MG63 (cell line): Measurements from ENCODE around the gene MYO10. TPM values are rescaled to one million over a fixed set of nuclear protein-coding genes. Genes with fewer than 3 reads are reported as not detected.

Experiments used
- DNase-seq: peaks from one replicate; pipeline ENCODE4 v3.0.0-alpha.2; 2020
- H3K27me3 ChIP-seq: fragments of 250-450 bp; sonication (Bioruptor Pico); 2 replicates; pipeline ENCODE4 v1.5.1; 2020; ENCODE audit warnings: mild to moderate bottlenecking, moderate library complexity
- H3K36me3 ChIP-seq: fragments of 250-450 bp; sonication (Bioruptor Pico); 2 replicates; pipeline ENCODE4 v1.5.1; 2020; ENCODE audit warnings: mild to moderate bottlenecking, moderate library complexity
- H3K4me3 ChIP-seq: fragments of 250-450 bp; sonication (Bioruptor Pico); 2 replicates; pipeline ENCODE4 v1.5.1; 2020; ENCODE audit warnings: mild to moderate bottlenecking, moderate library complexity
- H3K9me3 ChIP-seq: fragments of 250-450 bp; sonication (Bioruptor Pico); 2 replicates; pipeline ENCODE4 v1.5.1; 2020; ENCODE audit warnings: mild to moderate bottlenecking, moderate library complexity
- total RNA-seq: library from RNA; depleted of rRNA; stranded (reverse); fragments of >200 nt; shearing (Covaris generic); gene quantifications from 2 replicates; pipeline ENCODE4 v1.2.3, GENCODE V29; 2014; ENCODE audit warnings: low replicate concordance

The MYO10 gene
- total RNA-seq, 1 experiment from 2014 or later: 55.0 TPM

DNA sequence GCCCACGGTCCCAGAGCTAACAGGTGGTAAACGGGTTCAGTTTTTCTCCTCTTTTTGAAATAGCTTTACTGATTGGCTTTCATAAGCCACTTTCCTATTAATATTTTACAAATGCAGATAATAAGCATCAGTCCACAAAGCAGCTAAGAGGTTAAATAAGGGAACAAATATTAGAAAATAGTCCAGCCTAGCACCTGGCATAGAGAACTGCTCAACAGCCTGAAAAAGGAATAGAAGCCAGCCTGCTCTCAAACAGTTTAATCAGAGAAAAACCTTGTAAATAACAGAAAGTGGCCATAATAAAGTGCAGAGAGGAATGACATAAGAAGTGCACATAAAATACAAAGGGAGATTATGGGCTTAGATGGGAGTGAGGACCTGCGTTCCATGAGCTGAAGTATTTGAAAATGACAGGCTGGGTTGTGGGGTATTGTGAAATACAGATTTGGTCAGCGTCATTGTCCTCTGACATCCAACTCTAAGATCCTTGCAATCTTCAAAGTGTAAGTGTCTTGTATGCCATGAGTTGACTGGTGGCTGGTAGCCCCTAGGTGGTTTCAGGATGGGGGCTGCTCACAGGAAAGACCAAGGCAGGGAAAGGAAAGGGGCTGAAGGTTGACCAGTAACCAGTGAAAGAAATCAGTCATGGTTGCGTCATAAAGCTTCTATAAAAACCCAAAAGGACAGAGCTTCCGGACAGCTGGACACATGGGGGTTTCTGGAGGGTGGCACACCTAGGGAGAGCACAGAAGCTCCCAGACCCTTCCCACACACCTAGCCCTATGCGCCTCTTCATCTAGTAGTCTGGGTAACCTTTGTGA is 32.4 kb downstream of the MYO10 start:
- DNase-seq: no peak
- no peak overlapping the region for H3K4me3 ChIP-seq
- H3K27me3 ChIP-seq: no peaks in the 10 kb centered on the region
- H3K36me3 ChIP-seq: peaks cover 38% of the 10 kb centered on the region
- no peaks in the 10 kb centered on the region for H3K9me3 ChIP-seq

DNA sequence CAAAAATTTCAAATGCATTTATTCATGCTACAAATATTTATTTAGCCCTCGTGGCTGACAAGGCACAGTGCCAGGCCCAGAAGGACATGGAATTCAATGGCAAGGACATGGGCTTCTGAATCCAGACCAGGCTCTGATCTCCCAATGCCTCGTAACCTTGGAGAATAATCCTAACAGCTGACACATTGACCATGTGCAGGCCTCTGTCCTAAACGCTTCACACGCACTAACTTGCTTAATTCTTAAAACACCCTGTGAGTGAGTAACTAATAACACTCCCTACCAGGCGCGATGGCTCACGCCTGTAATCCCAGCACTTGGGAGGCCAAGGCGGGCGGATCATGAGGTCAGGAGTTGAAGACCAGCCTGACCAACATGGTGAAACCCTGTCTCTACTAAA is 33.2 kb downstream of the MYO10 start:
- Histone ChIP-seq H3K9me3 (no peaks in the 10 kb centered on the region), H3K27me3 (no peaks in the 10 kb centered on the region), H3K4me3 (no peak overlapping the region), H3K36me3 (peaks cover 32% of the 10 kb centered on the region)
- peak; percentile 95 for DNase-seq

DNA sequence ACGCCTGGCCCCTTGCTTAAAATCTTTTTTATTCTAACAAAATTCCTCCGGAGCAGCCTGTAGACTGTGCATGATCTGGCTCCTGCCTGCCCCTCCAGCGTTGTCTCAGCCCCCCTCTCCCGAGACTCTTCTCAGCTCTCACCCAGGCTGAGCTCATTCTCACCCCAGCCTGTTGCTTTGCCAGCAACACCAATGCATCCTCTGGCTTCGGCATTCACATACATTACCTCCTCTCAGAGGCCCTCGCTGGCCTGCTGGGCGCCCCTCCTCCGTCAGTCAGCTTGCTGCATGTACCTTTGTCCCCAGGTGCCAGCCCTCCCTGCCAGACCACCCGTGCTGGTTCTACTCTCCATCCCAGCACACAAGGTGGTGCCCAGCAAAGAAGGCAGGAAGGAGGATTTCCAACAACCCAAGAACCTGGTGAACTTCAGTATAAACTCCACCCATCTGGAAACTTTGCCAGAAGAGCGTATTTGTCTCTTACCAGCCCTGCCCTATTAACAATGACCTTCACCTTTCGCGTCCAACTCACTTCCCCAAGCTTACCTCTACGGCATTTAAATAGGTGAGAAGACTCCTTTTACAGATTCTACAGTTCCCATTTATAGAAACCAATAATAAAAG is 35.0 kb downstream of the MYO10 start:
- DNase-seq: no peak
- Histone ChIP-seq H3K4me3 (no peak overlapping the region), H3K27me3 (no peaks in the 10 kb centered on the region), H3K36me3 (peaks cover 42% of the 10 kb centered on the region), H3K9me3 (no peaks in the 10 kb centered on the region)

DNA sequence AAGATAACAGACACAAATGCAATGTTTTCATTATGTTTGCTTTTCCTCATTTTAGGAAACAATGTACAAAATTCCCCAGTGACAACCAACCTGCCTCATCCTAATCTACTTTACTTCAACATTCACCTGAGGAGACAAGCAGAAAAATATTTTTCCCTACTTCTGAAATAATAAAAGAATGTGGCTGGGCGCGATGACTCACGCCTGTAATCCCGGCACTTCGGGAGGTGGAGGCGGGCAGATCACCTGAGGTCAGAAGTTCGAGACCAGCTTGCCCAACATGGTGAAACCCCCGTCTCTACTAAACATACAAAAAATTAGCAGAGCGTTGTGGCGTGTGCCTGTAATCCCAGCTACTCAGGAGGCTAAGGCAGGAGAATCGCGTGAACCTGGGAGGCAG is 36.9 kb downstream of the MYO10 start:
- no peaks in the 10 kb centered on the region for H3K27me3 ChIP-seq
- no peak overlapping the region for H3K4me3 ChIP-seq
- DNase-seq: no peak
- H3K9me3 ChIP-seq: no peaks in the 10 kb centered on the region
- peaks cover 33% of the 10 kb centered on the region for H3K36me3 ChIP-seq

DNA sequence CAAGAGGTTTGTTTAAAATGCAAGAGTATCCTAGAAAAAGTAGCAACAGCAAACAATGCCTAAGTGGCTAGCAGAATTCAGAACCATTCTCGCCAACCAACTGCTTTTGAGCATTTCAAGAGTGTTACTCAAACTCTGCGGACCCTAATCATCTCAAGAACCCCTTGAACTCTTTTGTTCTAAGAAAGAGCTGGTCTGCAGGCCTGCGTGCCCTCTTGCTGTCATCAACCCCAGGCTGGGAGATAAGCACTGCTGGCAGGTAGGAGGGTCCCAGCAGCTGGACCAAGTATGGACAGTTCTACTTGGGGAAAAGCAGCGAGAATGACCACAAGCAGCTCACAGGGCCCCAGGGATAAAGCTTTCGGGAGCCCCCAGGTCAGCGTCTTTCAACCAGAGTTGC is 38.3 kb downstream of the MYO10 start:
- Histone ChIP-seq H3K27me3 (no peaks in the 10 kb centered on the region), H3K4me3 (no peak overlapping the region), H3K36me3 (peaks cover 31% of the 10 kb centered on the region), H3K9me3 (no peaks in the 10 kb centered on the region)
- no peak for DNase-seq

DNA sequence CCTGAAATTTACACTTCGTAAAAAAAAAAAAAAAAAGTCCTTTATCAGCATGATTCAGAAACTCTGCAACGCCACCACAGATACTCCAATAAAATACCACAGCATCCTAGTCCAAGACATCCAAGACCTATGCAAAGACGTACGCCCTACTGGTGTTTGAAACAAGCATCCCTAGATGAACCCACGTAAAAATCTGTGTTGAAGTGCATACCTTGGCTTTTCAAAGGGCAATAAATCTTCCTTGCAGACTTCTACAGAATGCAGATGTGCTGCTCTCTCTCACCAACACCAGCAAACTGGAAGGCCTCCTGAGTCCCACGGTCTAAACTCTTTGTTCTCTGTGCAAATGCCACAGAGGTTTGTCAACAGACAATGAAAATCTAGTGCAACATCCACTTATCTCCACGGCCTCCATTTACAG is 38.8 kb downstream of the MYO10 start:
- DNase-seq: no peak
- no peaks in the 10 kb centered on the region for H3K9me3 ChIP-seq
- no peaks in the 10 kb centered on the region for H3K27me3 ChIP-seq
- H3K4me3 ChIP-seq: no peak overlapping the region
- peaks cover 35% of the 10 kb centered on the region for H3K36me3 ChIP-seq

DNA sequence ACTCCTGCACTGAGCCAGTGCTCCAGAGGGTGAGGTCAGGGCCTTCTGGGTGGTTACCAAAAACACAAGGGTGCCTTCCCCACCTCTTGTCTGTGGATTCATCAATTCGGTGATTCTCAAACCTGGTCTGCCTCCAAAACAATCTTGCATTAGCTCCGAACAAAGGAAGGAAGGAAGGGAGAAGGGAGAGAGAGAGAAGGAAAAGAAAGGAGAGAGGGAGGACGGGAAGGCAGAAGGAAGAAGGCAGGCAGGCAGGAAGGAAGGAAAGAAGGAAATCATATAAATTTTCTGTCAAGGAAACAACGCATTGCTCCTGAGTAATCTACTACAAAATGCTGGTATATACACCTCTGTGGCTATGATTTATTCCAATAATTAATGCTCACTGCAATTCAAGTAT is 39.3 kb downstream of the MYO10 start:
- H3K9me3 ChIP-seq: no peaks in the 10 kb centered on the region
- no peak for DNase-seq
- peaks cover 35% of the 10 kb centered on the region for H3K36me3 ChIP-seq
- no peak overlapping the region for H3K4me3 ChIP-seq
- H3K27me3 ChIP-seq: no peaks in the 10 kb centered on the region

DNA sequence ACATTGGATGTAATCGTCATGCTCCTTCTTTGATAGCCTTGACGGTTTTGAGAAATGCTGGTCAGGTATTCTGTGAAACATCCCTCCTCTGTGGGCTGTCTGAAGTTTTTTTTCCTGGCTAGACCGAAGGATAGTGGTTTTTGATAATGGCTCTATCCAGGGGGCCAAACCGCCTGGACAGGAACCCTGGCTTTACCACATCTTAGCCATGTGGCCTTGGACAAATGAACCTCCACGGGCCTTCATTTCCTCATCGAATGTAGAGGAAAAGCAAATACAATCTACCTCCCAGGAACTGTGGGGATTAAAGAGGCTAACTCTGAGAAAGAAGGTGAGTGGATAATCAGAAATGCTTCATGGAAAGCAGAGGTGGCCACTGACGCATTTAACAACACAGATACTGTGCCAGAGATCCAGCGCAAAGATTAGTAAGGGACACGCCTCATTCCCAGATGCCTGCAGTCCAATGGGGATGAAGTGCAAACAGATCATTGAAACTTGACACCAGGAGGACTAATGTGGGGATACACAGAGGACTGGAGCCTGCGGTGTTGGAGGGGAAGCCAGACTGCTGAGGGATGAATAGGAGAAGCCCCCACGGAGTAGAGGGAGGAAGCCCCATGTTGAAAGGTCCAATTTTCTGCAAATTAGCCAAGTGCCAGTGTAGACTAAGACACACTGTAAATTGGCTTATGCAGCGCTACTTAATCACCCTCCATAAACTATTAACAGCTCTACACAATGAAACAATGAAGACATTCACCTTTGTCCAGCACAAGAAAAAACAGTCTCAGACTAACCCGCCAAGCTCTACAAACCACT is 41.6 kb downstream of the MYO10 start:
- peak; percentile 85 for DNase-seq
- Histone ChIP-seq H3K27me3 (no peaks in the 10 kb centered on the region), H3K9me3 (no peaks in the 10 kb centered on the region), H3K36me3 (peaks cover 40% of the 10 kb centered on the region), H3K4me3 (no peak overlapping the region)

DNA sequence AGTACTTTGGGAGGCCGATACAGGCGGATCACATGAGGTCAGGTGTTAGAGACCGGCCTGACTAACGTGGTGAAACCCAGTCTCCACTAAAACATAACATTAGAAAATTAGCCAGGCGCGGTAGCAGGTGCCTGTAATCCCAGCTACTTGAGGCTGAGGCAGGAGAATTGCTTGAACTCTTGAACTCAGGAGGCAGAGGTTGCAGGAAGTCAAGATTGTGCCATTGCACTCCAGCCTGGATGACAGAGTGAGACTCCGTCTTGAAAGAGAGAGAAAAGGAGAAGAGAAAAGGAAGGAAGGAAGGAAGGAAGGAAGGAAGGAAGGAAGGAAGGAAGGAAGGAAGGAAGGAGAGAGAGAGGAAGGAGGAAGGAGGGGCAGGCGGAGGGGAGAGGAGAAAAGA is 45.1 kb downstream of the MYO10 start:
- Histone ChIP-seq H3K9me3 (no peaks in the 10 kb centered on the region), H3K27me3 (no peaks in the 10 kb centered on the region), H3K36me3 (peaks cover 27% of the 10 kb centered on the region), H3K4me3 (no peak overlapping the region)
- no peak for DNase-seq

DNA sequence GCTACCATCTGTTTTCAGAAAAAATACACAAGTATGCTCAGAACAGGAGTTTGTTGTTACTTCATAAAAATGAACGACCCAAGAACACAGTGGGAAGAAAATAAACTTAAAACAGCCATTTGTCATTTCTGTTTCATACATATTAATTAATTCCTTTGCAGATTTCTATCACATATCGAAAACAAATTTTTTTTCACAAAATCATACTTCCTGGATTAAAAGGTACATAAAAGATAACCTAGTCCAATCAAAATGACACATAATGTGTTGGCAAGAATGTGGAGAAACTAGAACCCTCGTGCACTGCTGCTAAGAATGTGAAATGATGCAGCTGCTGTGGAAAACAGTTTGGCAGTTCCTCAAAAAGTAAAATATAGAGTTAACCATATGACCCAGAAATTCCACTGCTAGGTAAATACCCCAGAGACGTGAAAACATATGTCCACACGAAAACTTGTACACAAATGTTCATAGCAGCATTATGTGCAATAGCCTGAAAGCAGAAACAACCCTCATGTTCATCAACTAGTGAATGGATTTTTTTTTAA is 46.0 kb downstream of the MYO10 start:
- Histone ChIP-seq H3K4me3 (no peak overlapping the region), H3K27me3 (no peaks in the 10 kb centered on the region), H3K36me3 (peaks cover 27% of the 10 kb centered on the region), H3K9me3 (no peaks in the 10 kb centered on the region)
- no peak for DNase-seq

DNA sequence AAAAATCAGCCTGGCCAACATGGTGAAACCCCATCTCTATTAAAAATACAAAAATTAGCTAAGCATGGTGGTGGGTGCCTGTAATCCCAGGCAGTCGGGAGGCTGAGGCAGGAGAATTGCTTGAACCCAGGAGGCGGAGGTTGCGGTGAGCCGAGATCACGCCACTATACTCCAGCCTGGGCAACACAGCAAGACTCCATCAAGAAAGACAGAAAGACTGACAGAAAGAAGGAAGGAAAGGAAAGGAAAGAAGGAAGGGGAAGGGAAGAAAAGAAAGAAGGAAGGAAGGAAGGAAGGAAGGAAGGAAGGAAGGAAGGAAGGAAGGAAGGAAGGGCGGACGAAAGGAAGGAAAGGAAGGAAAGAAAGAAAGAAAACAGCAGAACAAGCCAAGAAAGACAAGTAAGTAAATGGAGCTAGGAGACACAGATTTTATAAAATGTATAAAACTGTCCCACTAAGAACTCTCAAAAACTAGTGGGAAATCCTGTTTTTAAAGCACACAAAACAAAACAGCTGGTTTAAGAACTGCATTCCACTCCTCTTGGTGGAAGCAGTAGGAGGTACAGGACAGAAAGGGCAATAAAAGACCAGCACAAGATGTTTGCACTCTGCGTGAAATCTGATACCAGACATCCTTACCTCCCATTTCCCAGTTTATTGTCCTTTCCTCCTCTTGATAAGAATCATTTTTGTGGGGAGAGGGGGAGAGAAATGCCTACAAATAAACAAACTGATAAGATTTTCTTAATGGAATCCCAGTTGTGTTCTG is 46.7 kb downstream of the MYO10 start:
- Histone ChIP-seq H3K4me3 (no peak overlapping the region), H3K27me3 (no peaks in the 10 kb centered on the region), H3K36me3 (peaks cover 27% of the 10 kb centered on the region), H3K9me3 (no peaks in the 10 kb centered on the region)
- no peak for DNase-seq

DNA sequence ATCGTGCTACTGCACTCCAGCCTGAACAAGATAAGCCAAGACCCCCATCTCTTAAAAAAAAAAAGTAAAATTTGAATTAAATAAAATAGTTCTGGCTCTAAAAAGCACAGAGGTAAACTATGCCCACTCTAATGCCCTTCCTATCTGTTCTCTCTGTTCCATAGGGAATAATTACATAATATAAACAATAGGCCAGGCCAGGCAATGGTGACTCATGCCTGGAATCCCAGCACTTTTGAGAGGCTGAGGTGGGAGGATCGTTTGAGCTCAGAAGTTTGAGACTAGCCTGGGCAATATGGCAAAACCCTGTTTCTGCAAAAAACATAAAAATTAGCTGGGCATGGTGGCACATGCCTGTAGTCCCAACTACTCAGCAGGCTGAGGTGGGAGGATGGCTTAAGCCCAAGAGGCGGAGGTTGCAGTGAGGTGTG is 47.4 kb downstream of the MYO10 start:
- Histone ChIP-seq H3K36me3 (peaks cover 27% of the 10 kb centered on the region), H3K27me3 (no peaks in the 10 kb centered on the region), H3K4me3 (no peak overlapping the region), H3K9me3 (no peaks in the 10 kb centered on the region)
- DNase-seq: peak; percentile 80

DNA sequence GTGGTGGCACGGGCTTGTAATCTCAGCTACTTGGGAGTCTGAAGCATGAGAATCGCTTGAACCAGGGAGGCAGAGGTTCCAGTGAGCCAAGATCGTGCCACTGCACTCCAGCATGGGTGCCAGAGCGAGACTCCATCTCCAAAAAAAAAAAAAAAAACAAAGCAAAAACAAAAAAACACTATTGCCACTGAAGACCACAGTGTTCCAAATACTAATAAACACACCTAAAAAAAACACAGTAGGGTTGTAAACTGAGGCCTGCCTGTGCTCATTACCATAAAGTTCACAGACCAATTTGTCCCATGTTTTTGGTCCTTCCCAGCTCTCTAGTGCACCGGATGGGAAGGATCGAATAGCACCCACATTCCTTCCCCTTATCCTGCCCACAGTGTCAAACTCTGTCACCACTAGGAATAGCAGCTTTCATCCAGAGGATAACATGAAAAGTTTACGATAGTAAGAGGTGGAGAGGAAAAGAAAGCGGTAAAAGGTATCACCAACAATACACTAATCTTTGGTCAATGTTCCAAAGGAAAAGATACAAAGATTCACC is 49.2 kb downstream of the MYO10 start:
- no peak overlapping the region for H3K4me3 ChIP-seq
- DNase-seq: no peak
- H3K36me3 ChIP-seq: peaks cover 30% of the 10 kb centered on the region
- no peaks in the 10 kb centered on the region for H3K9me3 ChIP-seq
- H3K27me3 ChIP-seq: no peaks in the 10 kb centered on the region

DNA sequence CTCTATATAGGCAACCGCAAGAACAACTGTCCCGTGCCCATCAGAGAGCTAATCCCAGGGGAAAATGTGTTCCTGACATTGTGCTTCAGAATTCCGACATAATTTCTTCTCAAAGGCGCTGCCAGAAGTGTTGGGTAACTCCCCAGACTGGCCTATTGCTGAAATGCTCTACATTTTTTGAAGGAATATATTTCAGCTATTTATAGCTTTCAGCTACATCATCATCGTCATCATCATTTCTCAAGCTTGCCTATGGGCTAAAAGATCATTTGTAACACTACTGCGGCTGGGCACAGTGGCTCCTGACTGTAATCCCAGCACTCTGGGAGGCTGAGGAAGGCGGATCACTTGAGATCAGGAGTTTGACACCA is 49.7 kb downstream of the MYO10 start:
- DNase-seq: peak; percentile 81
- no peak overlapping the region for H3K4me3 ChIP-seq
- no peaks in the 10 kb centered on the region for H3K9me3 ChIP-seq
- H3K36me3 ChIP-seq: peaks cover 30% of the 10 kb centered on the region
- no peaks in the 10 kb centered on the region for H3K27me3 ChIP-seq

DNA sequence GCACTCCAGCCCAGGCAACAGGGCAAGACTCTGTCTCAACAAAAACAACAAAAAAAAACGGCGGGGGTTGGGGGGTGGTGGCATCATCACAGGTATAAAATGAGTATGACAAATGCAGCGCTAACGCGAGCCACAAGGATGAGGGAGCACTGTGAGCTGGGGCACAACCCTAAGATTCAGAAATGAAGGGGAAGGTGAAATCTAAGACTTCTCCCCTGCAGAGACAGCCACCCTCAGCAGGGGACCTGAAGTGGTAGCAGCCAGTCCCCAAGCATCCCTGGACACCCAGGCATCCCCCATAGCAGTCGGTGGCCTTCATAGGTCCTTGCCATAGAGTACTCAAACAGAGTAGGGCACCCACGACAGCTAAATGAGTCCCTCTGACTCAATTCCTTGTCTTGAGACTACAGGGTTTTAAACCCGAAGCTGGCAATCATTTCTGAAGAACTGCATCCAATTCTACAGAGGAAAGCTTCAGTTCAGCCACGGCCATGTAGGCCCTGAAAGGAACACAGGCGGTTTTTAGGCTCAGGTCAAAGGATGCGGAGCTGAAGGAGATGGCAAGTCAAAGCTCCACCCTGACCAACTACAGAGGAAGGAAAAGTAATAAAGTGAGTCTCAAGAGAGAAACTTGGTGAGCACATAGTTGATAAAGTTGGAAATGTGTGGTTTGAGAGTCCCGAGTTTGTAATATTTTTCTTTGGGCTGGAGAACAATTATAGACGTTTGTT is 50.3 kb downstream of the MYO10 start:
- H3K27me3 ChIP-seq: no peaks in the 10 kb centered on the region
- H3K9me3 ChIP-seq: no peaks in the 10 kb centered on the region
- H3K4me3 ChIP-seq: no peak overlapping the region
- no peak for DNase-seq
- peaks cover 28% of the 10 kb centered on the region for H3K36me3 ChIP-seq

DNA sequence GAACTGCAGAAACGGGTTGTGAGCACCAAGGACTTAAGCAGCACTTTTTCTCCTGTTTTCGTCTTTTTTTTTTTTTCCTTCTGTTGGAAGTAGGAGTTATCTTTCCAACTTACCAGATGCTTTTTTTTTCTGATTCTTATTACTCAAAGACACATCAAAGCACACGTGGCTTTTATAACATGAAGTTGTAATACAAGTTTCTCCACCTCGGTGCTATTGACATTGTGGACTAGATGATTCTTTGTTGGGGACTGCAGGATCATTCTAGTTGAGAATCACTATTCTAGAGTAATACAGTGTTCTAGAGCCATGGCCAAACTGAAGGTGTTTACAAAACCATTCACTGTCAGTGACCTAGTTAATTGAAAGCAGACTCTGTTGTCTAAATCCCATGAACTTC is 51.5 kb downstream of the MYO10 start:
- no peak for DNase-seq
- Histone ChIP-seq H3K4me3 (no peak overlapping the region), H3K9me3 (no peaks in the 10 kb centered on the region), H3K27me3 (no peaks in the 10 kb centered on the region), H3K36me3 (peaks cover 17% of the 10 kb centered on the region)
